GM13977 (cell line): ENCODE measurements around the gene APOF.
A peak's percentile ranks its signal among the peaks of the same experiment; 100 is the strongest.

Experiments used
- DNase-seq: peaks from one replicate; pipeline ENCODE4 v3.0.0; 2012; ENCODE audit warnings: low spot score
- CTCF ChIP-seq: IDR thresholded peaks from 2 replicates; pipeline ENCODE4 v1.5.1; 2012; ENCODE audit warnings: mild to moderate bottlenecking, control low read depth; ENCODE audit not compliant: insufficient read depth; ENCODE audit errors: extremely low read depth, missing control alignments
- in situ Hi-C: fragments of 300-500 bp; cut with MboI; formaldehyde crosslinking; loops from one replicate; pipeline ENCODE4 v1.12.0; 2022; ENCODE audit warnings: low sequenced_read_pairs, low pct_unique_long_range_greater_than_20kb, mixed read lengths, inconsistent platforms; ENCODE audit not compliant: unreplicated experiment

APOF gene

GRCh38 chr12:56382611-56383010 is 20.0 kb upstream of the APOF start:
- in situ Hi-C loops, result no loop called here
- DNase-seq, result no peak
- no peak for TF ChIP-seq CTCF

GRCh38 chr12:56377989-56378316 is 15.3 kb upstream of the APOF start:
- no peak for DNase-seq
- in situ Hi-C loops, result no loop called here
- TF ChIP-seq CTCF, result no peak

GRCh38 chr12:56377310-56377988 is 14.8 kb upstream of the APOF start:
- DNase-seq, result no peak
- in situ Hi-C loops, result no loop called here

GRCh38 chr12:56375598-56376434 is 13.2 kb upstream of the APOF start:
- in situ Hi-C loops, result no loop called here
- DNase-seq, result no peak
- TF ChIP-seq CTCF, result no peak

More at GRCh38 chr12:56377310-56377988, 14.8 kb upstream of the APOF start:
- TF ChIP-seq CTCF, result peak; percentile 8

- DNase-seq, result no peak
- TF ChIP-seq CTCF, result no peak
- in situ Hi-C loops, result no loop called here
Observed at GRCh38 chr12:56374726-56375597, 12.3 kb upstream of the APOF start.

GRCh38 chr12:56373515-56373914 is 10.9 kb upstream of the APOF start:
- no peak for DNase-seq
- in situ Hi-C loops, result no loop called here
- TF ChIP-seq CTCF, result no peak
